Measurements from ENCODE around the gene PPM1N.

The PPM1N gene

GRCh38 chr19:45528149-45528743, 30.0 kb downstream of the PPM1N start:
- TF ChIP-seq, protein P1, sequence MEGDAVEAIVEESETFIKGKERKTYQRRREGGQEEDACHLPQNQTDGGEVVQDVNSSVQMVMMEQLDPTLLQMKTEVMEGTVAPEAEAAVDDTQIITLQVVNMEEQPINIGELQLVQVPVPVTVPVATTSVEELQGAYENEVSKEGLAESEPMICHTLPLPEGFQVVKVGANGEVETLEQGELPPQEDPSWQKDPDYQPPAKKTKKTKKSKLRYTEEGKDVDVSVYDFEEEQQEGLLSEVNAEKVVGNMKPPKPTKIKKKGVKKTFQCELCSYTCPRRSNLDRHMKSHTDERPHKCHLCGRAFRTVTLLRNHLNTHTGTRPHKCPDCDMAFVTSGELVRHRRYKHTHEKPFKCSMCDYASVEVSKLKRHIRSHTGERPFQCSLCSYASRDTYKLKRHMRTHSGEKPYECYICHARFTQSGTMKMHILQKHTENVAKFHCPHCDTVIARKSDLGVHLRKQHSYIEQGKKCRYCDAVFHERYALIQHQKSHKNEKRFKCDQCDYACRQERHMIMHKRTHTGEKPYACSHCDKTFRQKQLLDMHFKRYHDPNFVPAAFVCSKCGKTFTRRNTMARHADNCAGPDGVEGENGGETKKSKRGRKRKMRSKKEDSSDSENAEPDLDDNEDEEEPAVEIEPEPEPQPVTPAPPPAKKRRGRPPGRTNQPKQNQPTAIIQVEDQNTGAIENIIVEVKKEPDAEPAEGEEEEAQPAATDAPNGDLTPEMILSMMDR (IDR thresholded peaks at IDR 0.05; ENCODE audit: extremely low read depth, missing control alignments) = no peak
- no peak for DNase-seq (ENCODE audit: low spot score)

GRCh38 chr19:45528744-45529419, 30.6 kb downstream of the PPM1N start:
- TF ChIP-seq, protein P1 (IDR thresholded peaks at IDR 0.05; ENCODE audit: extremely low read depth, missing control alignments) = no peak
- peak; percentile 23 for DNase-seq (ENCODE audit: low spot score)

DNA sequence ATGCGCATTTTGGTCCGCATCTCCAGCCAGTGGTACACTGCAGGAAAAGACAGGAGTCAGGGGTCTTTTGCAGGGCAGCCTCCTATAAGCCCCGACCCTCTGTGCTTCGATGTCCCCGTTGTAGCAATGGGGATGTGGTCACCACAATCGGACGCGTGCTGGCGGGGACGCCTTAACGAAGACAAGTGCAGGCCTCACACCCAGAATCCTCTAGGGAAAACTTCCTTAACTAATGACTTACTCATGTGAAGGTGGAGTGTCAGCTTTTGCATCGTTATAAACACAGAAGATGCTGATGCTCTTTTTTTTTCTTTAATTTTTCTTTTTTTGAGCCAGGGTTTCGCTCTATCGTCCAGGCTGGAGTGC, 31.2 kb downstream of the PPM1N start:
- TF ChIP-seq, protein P1 (IDR thresholded peaks at IDR 0.05; ENCODE audit: extremely low read depth, missing control alignments) = no peak
- DNase-seq (ENCODE audit: low spot score) = no peak

DNA sequence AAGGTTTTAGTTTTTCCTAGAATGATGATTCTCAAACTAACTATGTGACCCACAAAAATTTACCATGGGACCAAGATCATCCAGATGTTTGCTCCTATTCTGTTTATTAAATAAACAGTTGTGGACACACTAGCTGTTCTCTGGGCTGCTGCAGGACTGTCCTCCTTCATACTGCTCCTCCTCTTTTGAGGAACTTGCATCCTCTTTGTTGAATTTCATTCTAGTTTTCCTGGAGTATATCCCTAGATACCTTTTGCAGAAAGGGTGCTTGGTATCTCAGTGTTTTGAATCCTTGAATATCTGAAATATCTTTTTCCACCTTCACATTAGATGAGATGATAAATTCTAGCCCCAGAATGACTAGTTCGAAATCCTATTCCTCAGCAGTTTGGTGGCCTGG, 33.1 kb downstream of the PPM1N start:
- no peak for DNase-seq (ENCODE audit: low spot score)
- TF ChIP-seq, protein P1 (IDR thresholded peaks at IDR 0.05; ENCODE audit: extremely low read depth, missing control alignments) = no peak

- no peak for DNase-seq (ENCODE audit: low spot score)
- TF ChIP-seq, protein P1 (IDR thresholded peaks at IDR 0.05; ENCODE audit: extremely low read depth, missing control alignments) = no peak
Measured at GRCh38 chr19:45539459-45539858, 41.2 kb downstream of the PPM1N start.

GRCh38 chr19:45542234-45542668, 44.0 kb downstream of the PPM1N start:
- TF ChIP-seq, protein P1 (IDR thresholded peaks at IDR 0.05; ENCODE audit: extremely low read depth, missing control alignments) = no peak
- DNase-seq (ENCODE audit: low spot score) = peak; percentile 1

- TF ChIP-seq, protein P1 (IDR thresholded peaks at IDR 0.05; ENCODE audit: extremely low read depth, missing control alignments) = no peak
- peak; percentile 10 for DNase-seq (ENCODE audit: low spot score)
Measured at GRCh38 chr19:45547211-45547770, 49.0 kb downstream of the PPM1N start.
